Measurements from ENCODE around the gene TRAF2. TPM values are rescaled to one million over a fixed set of nuclear protein-coding genes. Genes with fewer than 3 reads are reported as not detected.
A peak's percentile ranks its signal among the peaks of the same experiment; 100 is the strongest.

Gene TRAF2
- polyA plus RNA-seq, 2 of the 4 experiments (the other 2 are of a cell fraction), result 23.8 to 39.5 TPM

GRCh38 chr9:136922540-136922939, 36.2 kb downstream of the TRAF2 start:
- FAIRE-seq (no peak), DNase-seq (ENCODE audit: low read depth in 1 of 2, low spot score in 1 of 2) (no peak), ATAC-seq (no peak)
- POLR2A ChIA-PET, result no interaction called here
- no peaks in the 10 kb centered on the region for H3K9me3 ChIP-seq
- CTCF ChIA-PET, result interaction anchor here (0.6 to 1.0 kb wide), 2 partner anchors 9 to 115 kb away, joined by 3 to 4 read pairs; no protein-coding TSS in a partner anchor
- H3K27ac ChIP-seq, result peak overlapping the region in 1 of 2 experiments; percentile 35; a peak in 1 of 6 replicates
- H3K4me3 ChIP-seq, result no peak overlapping the region
- TF ChIP-seq ESRRA (IDR thresholded peaks at IDR 0.05; ENCODE audit: borderline replicate concordance, low read length) (no peak), TFCP2L1 (CRISPR knock-in tag; IDR thresholded peaks at IDR 0.05) (no peak), BHLHE40 (IDR thresholded peaks at IDR 0.05; ENCODE audit: low read depth, low read length) (no peak), EP300 (IDR thresholded peaks at IDR 0.05) (no peak), TP53 (CRISPR knock-in tag; IDR thresholded peaks at IDR 0.05) (no peak), REST (IDR thresholded peaks at IDR 0.05) (no peak), HOXA7 (CRISPR knock-in tag; IDR thresholded peaks at IDR 0.05) (no peak), ZSCAN20 (CRISPR knock-in tag; IDR thresholded peaks at IDR 0.05) (no peak), HOXB13 (CRISPR knock-in tag; IDR thresholded peaks at IDR 0.05; ENCODE audit: low read depth) (no peak)
- TF ChIP-seq, protein P1, sequence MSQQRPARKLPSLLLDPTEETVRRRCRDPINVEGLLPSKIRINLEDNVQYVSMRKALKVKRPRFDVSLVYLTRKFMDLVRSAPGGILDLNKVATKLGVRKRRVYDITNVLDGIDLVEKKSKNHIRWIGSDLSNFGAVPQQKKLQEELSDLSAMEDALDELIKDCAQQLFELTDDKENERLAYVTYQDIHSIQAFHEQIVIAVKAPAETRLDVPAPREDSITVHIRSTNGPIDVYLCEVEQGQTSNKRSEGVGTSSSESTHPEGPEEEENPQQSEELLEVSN (IDR thresholded peaks at IDR 0.05; ENCODE audit: borderline replicate concordance, low read depth), result no peak
- WGBS (ENCODE audit: missing lambda C conversion rate), result 90% methylated on average over 6 of the region's 19 CpGs
- H3K4me1 ChIP-seq, result peaks cover 10% of the 10 kb centered on the region; the same call in 1 of the 3 replicates
- no peak overlapping the region for H3K4me2 ChIP-seq

GRCh38 chr9:136923881-136924280, 37.6 kb downstream of the TRAF2 start:
- no peak overlapping the region for H3K4me3 ChIP-seq
- H3K27ac ChIP-seq, result peak overlapping the region in 1 of 2 experiments; percentile 17; a peak in 1 of 6 replicates
- ChIA-PET CTCF (interaction anchor here (1.9 kb wide), 1 partner anchor 16 kb away, joined by 7 read pairs; no protein-coding TSS in a partner anchor), POLR2A (no interaction called here)
- TF ChIP-seq RARB (CRISPR knock-in tag; IDR thresholded peaks at IDR 0.05) (no peak), MAFK (IDR thresholded peaks at IDR 0.05; ENCODE audit: partially characterized antibody) (no peak), CHD2 (IDR thresholded peaks at IDR 0.05; ENCODE audit: low read length, partially characterized antibody) (no peak), FOSB (CRISPR knock-in tag; IDR thresholded peaks at IDR 0.05) (no peak), JUNB (IDR thresholded peaks at IDR 0.05) (no peak), ELK1 (IDR thresholded peaks at IDR 0.05; ENCODE audit: low read depth, low read length) (no peak), FOSL2 (IDR thresholded peaks at IDR 0.05) (no peak), FOSL2 (CRISPR knock-in tag; IDR thresholded peaks at IDR 0.05) (no peak)
- 93% methylated on average over 18 of the region's 19 CpGs for WGBS (ENCODE audit: missing lambda C conversion rate)
- no peaks in the 10 kb centered on the region for H3K9me3 ChIP-seq
- DNase-seq (ENCODE audit: low read depth in 1 of 2, low spot score in 1 of 2) (no peak), FAIRE-seq (no peak), ATAC-seq (no peak)
- peaks cover 10% of the 10 kb centered on the region; the same call in 1 of the 3 replicates for H3K4me1 ChIP-seq
- H3K4me2 ChIP-seq, result no peak overlapping the region
